ENCODE measurements around the gene MYO15B. TPM values are rescaled to one million over a fixed set of nuclear protein-coding genes. Genes with fewer than 3 reads are reported as not detected.
A peak's percentile ranks its signal among the peaks of the same experiment; 100 is the strongest.

The MYO15B gene
- total RNA-seq, 4 donors from 2014 or later, result 64.9 to 209 (median 120) TPM

DNA sequence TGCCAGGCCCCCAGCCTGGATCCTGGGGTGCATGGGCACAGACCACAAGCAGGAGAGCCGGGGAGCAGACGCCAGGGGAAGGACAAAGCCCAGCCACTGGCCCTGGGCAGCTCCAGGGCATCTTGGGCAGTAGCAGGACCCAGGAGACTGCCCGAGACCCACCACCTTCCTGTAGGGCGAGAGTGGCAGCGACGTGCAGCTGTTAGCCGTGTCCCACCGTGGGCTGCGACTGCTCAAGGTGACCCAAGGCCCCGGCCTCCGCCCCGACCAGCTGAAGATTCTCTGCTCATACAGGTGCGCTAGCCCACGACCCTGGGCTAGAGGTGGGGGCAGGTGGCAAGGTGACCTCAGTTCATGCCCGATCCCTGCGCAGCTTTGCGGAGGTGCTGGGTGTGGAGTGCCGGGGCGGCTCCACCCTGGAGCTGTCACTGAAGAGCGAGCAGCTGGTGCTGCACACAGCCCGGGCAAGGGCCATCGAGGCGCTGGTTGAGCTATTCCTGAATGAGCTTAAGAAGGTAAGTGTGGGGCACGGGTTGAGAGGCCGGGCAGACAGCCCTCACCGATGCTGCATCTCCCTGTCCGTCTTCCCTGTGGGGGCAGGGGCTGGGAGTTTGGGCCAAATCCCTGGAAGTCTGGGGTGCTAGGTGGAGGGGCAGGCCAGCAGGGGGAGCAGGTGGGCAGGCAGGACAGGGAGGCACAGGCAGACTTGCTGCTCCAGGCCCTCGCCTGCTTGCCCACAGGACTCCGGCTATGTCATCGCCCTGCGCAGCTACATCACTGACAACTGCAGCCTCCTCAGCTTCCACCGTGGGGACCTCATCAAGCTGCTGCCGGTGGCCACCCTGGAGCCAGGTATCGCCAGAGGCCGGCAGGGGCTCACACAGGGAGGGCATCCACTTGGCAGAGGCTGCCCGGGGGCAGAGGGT, 32.2 kb downstream of the MYO15B start:
- Histone ChIP-seq H3K4me3 (replicated peaks in 1 of 3) (no peak overlapping the region), H3K4me1 (no peaks in the 10 kb centered on the region), H3K36me3 (peaks cover 26 to 32% of the 10 kb centered on the region in 2 donors), H3K27ac (no peak overlapping the region), H3K27me3 (no peaks in the 10 kb centered on the region), H3K9me3 (no peaks in the 10 kb centered on the region)
- WGBS, 2 donors, result 75 to 89% methylated on average over 11 to 26 of the region's 36 CpGs
- TF ChIP-seq POLR2A (IDR thresholded peaks at IDR 0.05), result no peak
- peak in 2 of 6 experiments; percentile 25 to 26 for TF ChIP-seq CTCF (IDR thresholded peaks at IDR 0.05)
- intact Hi-C loops (cut with DNase I), result loop anchor here (5.0 kb wide), 1 partner anchor 118 kb away; no protein-coding TSS in a partner anchor
- DNase-seq, result no peak

- intact Hi-C loops (cut with DNase I), result no loop called here
- no peak for DNase-seq
- Histone ChIP-seq H3K9me3 (no peaks in the 10 kb centered on the region), H3K4me1 (no peaks in the 10 kb centered on the region), H3K27me3 (no peaks in the 10 kb centered on the region), H3K4me3 (replicated peaks in 1 of 3) (no peak overlapping the region), H3K27ac (no peak overlapping the region), H3K36me3 (peaks cover 32 to 37% of the 10 kb centered on the region in 2 donors)
- TF ChIP-seq CTCF (IDR thresholded peaks at IDR 0.05) (no peak), POLR2A (IDR thresholded peaks at IDR 0.05) (no peak)
- 83 to 100% methylated on average over 1 to 2 of the region's 4 CpGs for WGBS, 2 donors
Measured at GRCh38 chr17:75621489-75621888, 33.9 kb downstream of the MYO15B start.

GRCh38 chr17:75622076-75622475, 34.5 kb downstream of the MYO15B start:
- 82 to 85% methylated on average over 8 of the region's 8 CpGs for WGBS, 2 donors
- no peak overlapping the region for H3K27ac ChIP-seq
- H3K4me3 ChIP-seq (replicated peaks in 1 of 3), result no peak overlapping the region
- intact Hi-C loops (cut with DNase I), result no loop called here
- no peak for DNase-seq
- no peaks in the 10 kb centered on the region for H3K27me3 ChIP-seq
- H3K36me3 ChIP-seq, result peaks cover 32 to 40% of the 10 kb centered on the region in 2 donors
- no peaks in the 10 kb centered on the region for H3K9me3 ChIP-seq
- TF ChIP-seq CTCF (IDR thresholded peaks at IDR 0.05), result no peak
- no peak for TF ChIP-seq POLR2A (IDR thresholded peaks at IDR 0.05)
- no peaks in the 10 kb centered on the region for H3K4me1 ChIP-seq

DNA sequence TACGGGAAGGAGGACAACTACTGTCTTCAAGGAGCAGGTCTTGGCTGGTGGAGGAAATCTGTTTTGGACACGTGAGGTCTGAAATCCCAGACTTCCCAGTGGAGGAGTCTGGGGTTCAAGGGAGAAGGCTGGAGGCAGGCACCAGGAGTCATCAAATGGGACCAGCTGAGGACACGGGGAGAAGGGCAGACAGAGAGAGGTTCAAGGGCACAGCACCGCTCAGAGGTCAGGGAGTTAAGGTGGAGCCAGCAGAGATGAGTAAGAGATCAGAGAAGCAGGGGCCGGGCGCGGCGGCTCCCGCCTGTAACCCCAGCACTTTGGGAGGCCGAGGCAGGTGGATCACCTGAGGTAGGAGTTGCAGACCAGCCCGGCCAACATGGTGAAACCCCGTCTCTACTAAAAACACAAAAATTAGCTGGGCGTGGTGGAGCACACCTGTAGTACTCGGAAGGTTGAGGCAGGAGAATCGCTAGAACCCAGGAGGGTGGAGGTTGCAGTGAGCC, 35.2 kb downstream of the MYO15B start:
- Histone ChIP-seq H3K4me3 (replicated peaks in 1 of 3) (no peak overlapping the region), H3K27ac (no peak overlapping the region), H3K27me3 (no peaks in the 10 kb centered on the region), H3K36me3 (peaks cover 37 to 39% of the 10 kb centered on the region in 2 donors), H3K9me3 (no peaks in the 10 kb centered on the region), H3K4me1 (no peaks in the 10 kb centered on the region)
- TF ChIP-seq CTCF (IDR thresholded peaks at IDR 0.05) (no peak), POLR2A (IDR thresholded peaks at IDR 0.05) (no peak)
- 88 to 91% methylated on average over 15 of the region's 15 CpGs for WGBS, 2 donors
- intact Hi-C loops (cut with DNase I), result no loop called here
- DNase-seq, result no peak

- Histone ChIP-seq H3K27ac (no peak overlapping the region), H3K9me3 (no peaks in the 10 kb centered on the region), H3K36me3 (peaks cover 33 to 35% of the 10 kb centered on the region in 2 donors), H3K4me1 (no peaks in the 10 kb centered on the region), H3K4me3 (replicated peaks in 1 of 3) (no peak overlapping the region), H3K27me3 (no peaks in the 10 kb centered on the region)
- intact Hi-C loops (cut with DNase I), result no loop called here
- 89 to 93% methylated on average over 8 to 9 of the region's 9 CpGs for WGBS, 2 donors
- no peak for TF ChIP-seq POLR2A (IDR thresholded peaks at IDR 0.05)
- no peak for TF ChIP-seq CTCF (IDR thresholded peaks at IDR 0.05)
- no peak for DNase-seq
Measured at GRCh38 chr17:75623386-75623785, 35.8 kb downstream of the MYO15B start.
